GM18499 (cell line): ENCODE data around the gene HOXC10.

Source experiments
- ATAC-seq: cut with Tn5 transposase; IDR thresholded peaks from one replicate; pipeline ENCODE4 v1.9.1; 2021; ENCODE audit warnings: moderate number of reproducible peaks; ENCODE audit not compliant: insufficient read depth, unreplicated experiment

HOXC10 gene

GRCh38 chr12:53988541-53989226 lies 3.7 kb downstream of the HOXC10 start:
- ATAC-seq = no peak

DNA sequence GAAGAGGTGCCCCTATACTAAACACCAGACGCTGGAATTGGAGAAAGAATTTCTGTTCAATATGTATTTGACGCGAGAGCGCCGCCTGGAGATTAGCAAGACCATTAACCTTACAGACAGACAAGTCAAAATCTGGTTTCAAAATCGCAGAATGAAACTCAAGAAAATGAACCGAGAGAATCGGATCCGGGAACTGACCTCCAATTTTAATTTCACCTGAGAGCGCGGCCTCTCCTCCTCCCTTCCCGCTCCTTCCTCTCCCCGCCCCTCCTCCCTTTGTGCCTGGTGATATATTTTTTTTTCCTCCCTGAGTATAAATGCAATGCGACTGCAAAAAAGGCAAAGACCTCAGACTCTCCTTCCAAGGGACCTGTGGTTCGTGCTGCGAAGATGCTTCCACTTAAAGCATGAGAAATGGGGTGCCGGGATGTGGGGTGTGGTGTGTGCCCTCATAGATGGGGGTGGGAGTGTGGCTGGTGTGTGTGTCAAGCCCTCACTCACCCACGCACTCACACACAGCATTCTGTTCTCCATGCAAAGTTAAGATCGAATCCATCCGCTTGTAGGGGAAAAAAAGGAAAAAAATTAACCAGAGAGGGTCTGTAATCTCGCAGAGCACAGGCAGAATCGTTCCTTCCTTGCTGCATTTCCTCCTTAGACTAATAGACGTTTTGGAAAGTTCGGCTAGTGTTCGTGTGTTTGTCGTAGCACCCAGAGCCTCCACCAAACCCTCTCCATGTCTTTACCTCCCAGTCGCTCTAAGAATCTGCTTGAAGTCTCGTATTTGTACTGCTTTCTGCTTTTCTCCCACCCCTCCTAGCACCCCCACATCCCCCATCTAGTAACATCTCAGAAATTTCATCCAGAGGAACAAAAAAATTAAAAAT lies 4.5 kb downstream of the HOXC10 start:
- no peak for ATAC-seq

- ATAC-seq = no peak
These were observed 5.5 kb downstream of the HOXC10 start for GRCh38 chr12:53990311-53991076.

DNA sequence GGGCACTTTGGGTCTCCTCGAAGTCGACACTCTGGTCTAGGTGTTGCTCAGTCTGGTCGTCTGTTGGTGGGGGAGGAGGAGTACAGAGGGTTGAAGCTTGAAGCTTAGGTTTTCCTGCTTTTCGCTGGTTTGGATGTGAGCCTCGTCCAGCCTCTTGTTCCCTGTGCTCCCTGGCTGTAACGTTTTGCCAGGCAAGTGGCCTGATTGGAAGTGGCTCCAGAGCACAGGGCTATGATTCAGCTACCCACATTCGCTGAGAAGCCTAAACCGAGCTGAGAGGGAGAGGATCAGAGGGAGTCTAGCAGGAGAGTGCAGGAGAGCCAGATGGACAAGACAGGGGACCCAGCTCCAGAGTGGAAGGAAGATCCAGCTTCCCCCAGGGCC lies 6.1 kb downstream of the HOXC10 start:
- ATAC-seq = no peak

- no peak for ATAC-seq
These were observed 7.5 kb downstream of the HOXC10 start for GRCh38 chr12:53992377-53992889.

- ATAC-seq = no peak
These were observed 8.4 kb downstream of the HOXC10 start for GRCh38 chr12:53993162-53994008.

DNA sequence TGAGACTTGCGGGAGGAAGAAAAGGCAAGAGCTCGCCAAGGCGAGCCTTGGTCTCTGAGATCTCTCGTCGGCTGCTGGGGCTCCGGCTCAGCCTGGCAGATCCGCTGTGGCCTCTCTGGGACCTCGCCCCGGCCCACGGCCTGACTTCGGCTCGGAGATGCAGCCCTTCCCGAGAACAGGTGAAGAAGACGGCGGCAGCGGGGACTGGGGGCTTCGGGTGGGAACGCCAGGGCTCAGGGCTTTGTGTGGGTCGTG lies 9.0 kb downstream of the HOXC10 start:
- no peak for ATAC-seq

- ATAC-seq = no peak
These were observed 9.5 kb downstream of the HOXC10 start for GRCh38 chr12:53994264-53995001.

DNA sequence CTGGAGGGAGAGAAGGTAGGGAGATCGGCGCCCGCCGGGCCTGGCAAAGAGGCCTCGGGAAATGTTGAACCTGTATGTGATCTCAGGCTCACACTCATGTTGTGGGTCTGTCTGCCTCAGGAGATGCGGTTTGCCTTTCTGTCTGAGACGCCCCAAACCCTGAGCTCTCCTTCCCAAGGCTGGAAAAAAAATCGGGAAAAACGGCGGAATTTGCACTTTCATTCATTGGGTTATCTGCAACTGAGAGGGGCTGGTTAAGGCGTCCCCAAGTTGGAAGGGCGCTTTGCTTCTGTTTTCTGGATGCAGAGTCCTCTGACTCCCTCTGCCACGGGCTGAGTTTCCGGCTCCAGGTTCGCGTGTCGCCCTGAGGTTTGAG lies 10.0 kb downstream of the HOXC10 start:
- ATAC-seq = no peak

DNA sequence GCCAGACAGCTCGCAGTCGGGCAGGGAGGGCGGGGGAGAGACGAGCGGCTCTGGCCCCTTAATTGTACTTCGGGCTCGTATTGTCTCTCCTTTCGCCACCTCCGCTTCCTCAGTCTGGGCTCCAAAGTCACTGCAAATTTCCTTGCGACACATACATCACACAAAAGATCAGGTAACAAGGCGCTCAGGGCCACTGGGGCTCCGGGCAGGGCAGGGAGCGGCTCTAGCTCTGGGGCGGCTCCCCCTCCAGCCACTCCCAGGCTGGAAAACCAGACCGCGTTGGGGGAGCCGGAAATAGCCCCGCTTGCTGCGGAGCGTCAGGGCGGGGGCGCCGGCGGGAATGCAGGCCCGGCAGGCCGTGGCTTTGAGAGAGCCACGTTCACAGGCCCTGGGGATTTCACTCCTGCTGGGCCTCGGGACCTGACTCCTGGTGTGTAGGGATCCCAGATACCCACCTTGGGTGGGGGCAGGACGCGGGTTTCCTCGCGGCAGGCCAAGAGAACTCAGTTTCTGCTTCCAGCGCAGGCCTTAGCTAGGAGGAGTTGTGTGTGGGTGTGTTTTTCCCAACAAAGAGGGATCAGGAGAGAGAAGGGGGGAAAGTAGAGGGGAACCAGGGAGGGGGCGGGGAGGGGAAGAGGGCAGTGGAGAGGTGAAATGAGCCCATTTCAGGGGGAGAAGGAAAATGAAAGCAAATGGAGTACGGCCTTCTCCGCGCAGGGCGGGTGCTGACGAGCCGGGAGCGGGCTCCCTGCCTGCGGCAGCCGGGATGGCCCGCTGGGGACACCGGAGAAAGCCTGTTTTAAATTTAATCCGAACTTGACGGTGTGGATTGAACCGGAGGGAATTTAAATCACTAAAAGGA lies 10.7 kb downstream of the HOXC10 start:
- ATAC-seq = no peak

- ATAC-seq = no peak
These were observed 11.6 kb downstream of the HOXC10 start for GRCh38 chr12:53996240-53997203.

GRCh38 chr12:53997204-53998109 lies 12.5 kb downstream of the HOXC10 start:
- ATAC-seq = no peak

- ATAC-seq = no peak
These were observed 13.4 kb downstream of the HOXC10 start for GRCh38 chr12:53998110-53998899.

GRCh38 chr12:53998900-53999236 lies 13.9 kb downstream of the HOXC10 start:
- no peak for ATAC-seq

DNA sequence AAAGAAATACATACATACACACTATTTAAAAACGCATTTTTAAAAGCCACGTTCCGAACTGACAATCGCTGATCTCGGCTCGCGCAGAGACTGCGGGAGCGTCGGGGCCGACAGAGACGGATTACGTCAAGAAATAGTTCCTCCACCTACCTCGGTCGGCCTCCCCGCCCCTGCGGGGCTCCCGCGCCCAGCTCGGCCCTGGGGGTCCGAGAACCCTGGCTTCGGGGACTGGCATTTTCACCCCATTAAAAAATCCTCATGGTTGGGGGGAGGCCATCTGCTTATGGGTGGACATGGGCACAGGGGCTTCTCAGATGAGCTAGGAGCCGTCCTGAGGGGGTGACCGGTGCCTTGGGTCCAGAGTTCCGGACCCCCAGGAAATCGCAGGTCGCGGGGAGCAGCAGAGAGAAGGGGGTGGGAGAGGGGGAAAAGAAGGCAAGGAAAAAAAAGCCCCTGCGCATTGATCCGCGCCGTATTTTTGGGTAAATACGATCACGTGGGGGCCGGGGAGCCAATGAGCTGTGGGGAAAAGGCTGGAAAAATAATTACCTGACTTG lies 14.7 kb downstream of the HOXC10 start:
- no peak for ATAC-seq
